HG02973 (cell line): ENCODE measurements around the gene HOXC12.

Source experiments
- ATAC-seq: cut with Tn5 transposase; IDR thresholded peaks from one replicate; pipeline ENCODE4 v1.9.1; 2021; ENCODE audit warnings: moderate library complexity; ENCODE audit not compliant: unreplicated experiment

Gene HOXC12, protein sequence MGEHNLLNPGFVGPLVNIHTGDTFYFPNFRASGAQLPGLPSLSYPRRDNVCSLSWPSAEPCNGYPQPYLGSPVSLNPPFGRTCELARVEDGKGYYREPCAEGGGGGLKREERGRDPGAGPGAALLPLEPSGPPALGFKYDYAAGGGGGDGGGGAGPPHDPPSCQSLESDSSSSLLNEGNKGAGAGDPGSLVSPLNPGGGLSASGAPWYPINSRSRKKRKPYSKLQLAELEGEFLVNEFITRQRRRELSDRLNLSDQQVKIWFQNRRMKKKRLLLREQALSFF

GRCh38 chr12:53954694-53955035 is at the start of gene HOXC12:
Gene HOXC12 (plus strand): TSS chr12:53954903. CDS start chr12:53954930, 27 bp downstream.
- no peak for ATAC-seq

- ATAC-seq, result no peak
Observed at GRCh38 chr12:53907103-53907502, 47.6 kb upstream of the HOXC12 start.

GRCh38 chr12:53916788-53917655 is 37.7 kb upstream of the HOXC12 start:
- no peak for ATAC-seq

GRCh38 chr12:53924521-53925405 is 29.9 kb upstream of the HOXC12 start:
- no peak for ATAC-seq

- ATAC-seq, result no peak
Observed at GRCh38 chr12:53927220-53928029, 27.3 kb upstream of the HOXC12 start.

- no peak for ATAC-seq
Observed at GRCh38 chr12:53928054-53928835, 26.5 kb upstream of the HOXC12 start.

DNA sequence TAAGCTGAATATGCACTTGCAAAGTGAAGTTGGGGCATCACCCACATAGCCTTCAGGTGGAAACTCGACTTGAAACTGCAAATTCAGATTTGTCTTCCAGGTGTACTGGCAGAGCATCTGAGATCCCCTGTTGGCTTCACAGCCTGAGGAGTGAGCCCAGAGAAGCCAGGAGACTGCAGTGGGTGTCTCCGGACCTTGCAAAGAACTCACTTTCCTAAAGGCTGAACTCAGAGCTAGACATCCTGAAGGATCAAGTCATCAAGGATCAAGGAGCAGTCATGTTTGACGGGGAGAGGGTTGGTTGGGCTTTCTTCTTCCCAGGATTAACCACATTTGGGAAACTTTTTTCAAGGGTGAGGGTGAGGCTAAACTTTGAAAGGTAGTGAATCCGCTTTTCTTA is 25.2 kb upstream of the HOXC12 start:
- ATAC-seq, result no peak

GRCh38 chr12:53930591-53931255 is 24.0 kb upstream of the HOXC12 start:
- ATAC-seq, result no peak

DNA sequence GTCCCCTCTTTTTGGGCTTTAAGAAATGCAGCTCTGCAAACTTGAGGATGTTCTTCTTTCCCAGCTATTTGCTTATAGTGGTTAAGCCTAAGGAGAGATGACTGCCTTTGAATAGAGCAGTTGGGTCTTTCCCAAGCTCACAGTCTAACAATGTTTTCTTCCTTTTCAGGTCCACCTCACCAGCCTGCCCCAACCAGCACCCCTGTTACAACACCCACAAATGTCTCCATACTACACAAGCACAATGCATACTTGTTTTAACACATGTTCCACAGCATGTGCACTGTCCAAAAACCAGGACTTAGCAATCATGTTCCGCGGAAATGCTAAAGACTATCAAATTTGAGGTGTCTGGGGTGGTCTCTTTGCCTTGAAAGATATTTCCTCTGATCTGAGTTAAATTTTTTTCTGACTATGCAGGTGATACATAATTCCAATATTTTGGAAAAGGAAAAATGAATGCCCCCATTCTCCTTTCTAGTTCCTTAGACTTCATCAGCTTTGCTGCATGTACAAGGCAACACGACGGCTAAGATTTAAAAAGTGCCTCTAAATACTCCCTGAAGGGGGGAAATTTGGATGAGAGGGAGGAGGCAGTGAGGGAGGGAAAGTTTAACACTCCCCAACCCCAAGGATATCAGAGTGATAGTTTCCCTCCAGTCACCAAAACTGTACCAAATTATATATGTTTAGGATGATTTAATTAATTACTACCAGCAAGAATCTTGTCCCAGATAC is 22.7 kb upstream of the HOXC12 start:
- no peak for ATAC-seq

DNA sequence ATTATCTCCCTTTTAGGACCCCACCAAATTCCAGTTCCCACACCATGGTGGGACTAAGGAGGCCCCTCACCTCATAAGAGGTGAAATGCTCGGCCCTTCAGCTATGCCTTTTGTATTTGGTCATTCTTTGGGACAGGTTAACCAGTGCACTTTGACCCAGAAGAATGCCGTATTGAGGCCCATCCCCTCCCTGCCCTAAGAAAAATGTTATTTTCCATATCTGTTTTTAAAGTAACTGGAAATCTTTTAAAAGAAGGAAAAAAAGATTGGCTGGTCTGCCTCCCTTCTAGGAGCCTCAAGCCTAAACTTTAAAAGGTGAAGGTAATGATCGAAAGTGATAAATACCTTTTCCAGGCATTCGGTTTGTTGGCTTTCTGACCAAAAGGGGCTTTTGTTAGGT is 21.8 kb upstream of the HOXC12 start:
- no peak for ATAC-seq

- no peak for ATAC-seq
Observed at GRCh38 chr12:53935383-53936341, 19.0 kb upstream of the HOXC12 start.

DNA sequence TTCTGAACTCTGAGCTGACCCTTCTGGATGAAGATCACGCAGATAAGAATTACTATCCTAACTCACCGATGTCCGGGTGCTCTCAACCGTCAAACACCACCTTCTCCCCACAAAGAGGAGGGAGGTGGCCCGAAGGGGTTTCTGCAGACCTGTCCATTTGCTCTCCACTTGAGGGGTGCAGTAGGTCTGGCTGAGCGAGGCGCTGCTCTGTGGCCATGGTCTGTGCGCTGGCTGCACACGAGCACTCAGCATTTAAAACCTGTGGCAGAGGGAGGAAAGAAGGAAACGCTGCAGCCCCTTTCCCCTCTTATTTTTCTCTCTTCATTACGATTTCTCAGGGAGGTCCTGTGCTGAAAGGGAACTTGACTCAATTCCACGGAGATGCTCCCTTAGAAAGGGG is 17.6 kb upstream of the HOXC12 start:
- no peak for ATAC-seq

- ATAC-seq, result no peak
Observed at GRCh38 chr12:53937596-53938325, 16.9 kb upstream of the HOXC12 start.

GRCh38 chr12:53938326-53939140 is 16.2 kb upstream of the HOXC12 start, which contains the start of gene HOXC13:
Gene HOXC13 (plus strand): TSS chr12:53938831. CDS start chr12:53938907, 76 bp downstream.
- ATAC-seq, result no peak

GRCh38 chr12:53939141-53940108 is 15.3 kb upstream of the HOXC12 start:
- ATAC-seq, result no peak
